Measurements from ENCODE around the gene CPEB3.

CPEB3 gene

DNA sequence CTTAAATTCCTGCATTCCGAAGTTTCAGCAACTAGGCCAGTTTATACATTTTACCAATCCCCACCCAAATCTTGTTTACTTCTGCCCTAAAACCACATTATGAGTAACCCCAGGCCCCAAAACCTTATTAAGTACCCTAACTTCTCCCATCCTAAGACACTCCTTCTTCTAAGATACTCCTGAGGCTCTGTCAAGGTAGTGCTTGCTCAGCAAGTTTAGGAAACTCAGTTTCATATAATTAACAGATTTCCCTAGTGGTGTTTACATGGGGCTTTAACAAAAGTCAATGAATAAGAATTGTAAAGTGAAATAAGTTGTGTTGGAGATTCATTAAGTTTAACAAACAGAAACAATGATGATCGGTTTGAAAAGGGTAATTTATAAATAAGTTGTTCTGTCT is 77.8 kb downstream of the CPEB3 start:
- no peak for DNase-seq (ENCODE audit: low read depth)

DNA sequence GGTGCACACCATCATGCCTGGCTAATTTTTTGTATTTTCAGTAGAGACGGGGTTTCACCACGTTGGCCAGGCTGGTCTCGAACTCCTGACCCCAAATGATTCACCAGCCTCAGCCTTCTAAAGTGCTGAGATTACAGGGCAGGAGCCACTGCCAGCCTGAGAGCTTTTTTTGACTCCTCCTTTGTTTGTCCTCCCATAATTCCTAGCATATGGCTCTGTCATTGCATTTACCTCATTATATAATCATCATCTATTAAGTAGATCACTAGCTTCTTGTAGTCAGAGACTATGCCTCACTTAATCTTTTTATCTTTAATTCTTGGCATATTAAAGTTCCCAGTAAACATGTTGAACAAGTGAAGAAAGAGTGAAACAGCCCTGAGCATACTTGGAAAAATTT is 82.1 kb downstream of the CPEB3 start:
- no peak for DNase-seq (ENCODE audit: low read depth)

- DNase-seq (ENCODE audit: low read depth), result no peak
These were observed 82.6 kb downstream of the CPEB3 start for GRCh38 chr10:92208157-92208720.

GRCh38 chr10:92207061-92207460 is 83.8 kb downstream of the CPEB3 start:
- no peak for DNase-seq (ENCODE audit: low read depth)

DNA sequence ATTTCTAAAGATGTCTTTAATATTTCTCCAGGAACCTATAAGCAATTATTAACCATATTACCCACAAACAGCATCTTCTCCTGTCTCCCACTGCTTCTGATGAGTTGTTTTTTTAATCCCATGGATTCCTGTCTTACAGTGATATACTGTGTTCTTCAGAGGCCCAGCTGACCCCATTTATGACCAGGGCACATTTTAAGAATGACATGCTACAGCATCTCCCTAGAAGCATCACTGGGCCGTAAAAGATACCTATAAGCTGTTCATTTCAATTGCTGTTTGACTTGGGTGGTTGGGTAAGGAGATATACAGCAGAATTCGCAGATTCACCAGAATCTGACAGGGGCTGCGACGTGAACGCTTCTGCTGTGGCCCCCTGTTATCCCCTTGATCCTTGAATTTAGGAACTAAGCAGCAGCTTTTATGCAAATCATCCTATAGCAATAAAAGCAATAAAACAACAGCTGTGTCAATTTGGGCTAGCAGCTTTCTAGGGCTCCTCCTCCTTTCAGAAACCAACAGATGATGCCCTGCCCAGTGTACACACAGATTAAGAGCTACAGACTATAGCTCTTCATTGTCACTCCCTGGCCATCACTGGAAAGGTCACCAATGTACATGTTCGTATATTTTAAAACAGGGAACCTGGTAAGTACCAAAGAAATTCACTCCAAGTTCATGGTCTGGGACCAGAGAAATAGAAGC is 86.8 kb downstream of the CPEB3 start:
- no peak for DNase-seq (ENCODE audit: low read depth)

DNA sequence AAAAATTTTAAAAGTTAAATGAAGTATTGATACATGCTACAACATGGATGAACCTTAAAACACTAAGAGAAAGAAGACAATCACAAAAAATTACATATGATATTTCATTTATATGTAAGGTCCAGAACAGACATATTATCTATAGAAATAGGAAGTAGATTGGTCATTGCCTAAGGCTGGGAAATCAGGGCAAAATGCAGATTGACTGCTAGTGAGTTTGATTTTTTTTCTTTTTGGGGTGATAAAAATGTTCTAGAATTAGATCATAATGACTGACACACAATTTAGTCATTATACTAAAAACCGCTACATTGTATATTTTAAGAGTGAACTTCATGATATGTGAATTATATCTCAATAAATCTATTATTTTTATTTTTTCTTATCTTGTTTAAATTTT is 88.3 kb downstream of the CPEB3 start:
- no peak for DNase-seq (ENCODE audit: low read depth)

DNA sequence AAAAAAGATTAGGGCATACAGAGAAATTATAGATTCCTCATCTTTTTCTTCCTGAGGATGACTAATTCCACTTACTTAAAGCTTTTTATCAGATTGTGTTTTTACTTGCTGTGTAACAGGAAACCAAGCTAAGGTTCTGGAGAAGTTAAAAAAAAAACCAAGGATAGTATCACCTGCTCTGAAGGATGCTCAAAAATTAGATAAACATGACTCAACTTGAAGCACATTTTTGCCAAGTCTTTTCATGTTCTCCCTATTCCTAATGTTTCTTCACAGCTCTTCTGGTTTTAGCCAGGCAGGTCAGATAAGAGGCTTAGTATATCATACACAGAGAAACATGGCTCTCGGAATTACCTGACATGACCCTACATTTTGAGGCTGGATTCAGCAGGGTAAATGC is 90.3 kb downstream of the CPEB3 start:
- DNase-seq (ENCODE audit: low read depth), result no peak

DNA sequence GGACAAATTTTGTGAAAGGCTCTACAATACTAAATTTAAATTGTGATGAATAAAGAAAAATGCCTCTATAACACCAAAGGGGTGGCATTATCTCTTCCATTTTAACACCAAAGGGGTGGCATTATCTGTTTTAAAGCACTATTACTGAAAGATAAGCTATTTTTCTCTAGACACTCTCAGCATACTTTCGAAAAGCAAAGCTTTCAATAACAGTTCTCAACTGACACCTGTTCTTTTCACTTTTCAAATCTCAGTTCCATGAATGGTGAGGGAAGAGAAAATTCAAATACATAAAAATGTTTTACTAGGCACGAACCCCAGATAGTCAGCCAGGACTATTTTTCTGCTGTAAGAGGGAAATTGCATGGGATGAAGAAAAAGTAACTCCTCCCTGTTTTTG is 103.8 kb downstream of the CPEB3 start:
- no peak for DNase-seq (ENCODE audit: low read depth)

DNA sequence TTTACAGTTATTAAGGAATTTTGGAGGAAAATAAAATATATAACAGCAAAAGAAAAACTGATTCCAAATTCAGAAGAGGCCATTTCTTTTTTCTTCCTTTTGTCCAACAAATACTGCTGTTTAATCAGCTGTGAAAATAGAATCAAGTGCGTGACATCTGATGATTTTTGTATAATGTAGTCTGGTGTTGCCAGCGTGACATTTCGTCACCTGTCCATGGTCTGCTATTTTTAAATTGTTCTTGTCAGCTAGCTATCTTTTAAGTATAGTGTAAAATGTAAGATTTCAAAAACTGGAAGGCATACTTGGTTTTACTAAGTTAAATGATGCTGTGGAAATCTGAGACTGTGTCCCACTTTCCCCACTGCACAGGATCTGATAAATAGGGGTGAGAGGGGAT is 105.9 kb downstream of the CPEB3 start:
- no peak for DNase-seq (ENCODE audit: low read depth)

DNA sequence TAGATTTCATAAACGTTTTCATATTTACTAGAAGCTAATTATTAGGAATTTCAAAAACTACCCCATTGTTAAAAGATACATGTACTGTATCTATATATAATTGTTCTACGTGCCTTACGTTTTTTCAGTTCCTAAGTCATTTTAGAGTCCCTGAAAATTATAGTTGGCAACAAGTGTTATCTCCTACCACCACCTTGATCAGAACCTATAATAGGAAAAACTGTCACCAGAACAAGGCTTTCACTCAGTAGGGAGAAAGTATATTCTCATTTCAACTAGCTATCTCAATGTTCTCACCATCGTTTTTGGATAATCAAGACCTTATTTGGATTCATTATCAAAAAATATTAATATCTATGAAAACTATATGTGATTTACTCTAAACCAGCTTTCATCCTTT is 107.7 kb downstream of the CPEB3 start:
- no peak for DNase-seq (ENCODE audit: low read depth)

DNA sequence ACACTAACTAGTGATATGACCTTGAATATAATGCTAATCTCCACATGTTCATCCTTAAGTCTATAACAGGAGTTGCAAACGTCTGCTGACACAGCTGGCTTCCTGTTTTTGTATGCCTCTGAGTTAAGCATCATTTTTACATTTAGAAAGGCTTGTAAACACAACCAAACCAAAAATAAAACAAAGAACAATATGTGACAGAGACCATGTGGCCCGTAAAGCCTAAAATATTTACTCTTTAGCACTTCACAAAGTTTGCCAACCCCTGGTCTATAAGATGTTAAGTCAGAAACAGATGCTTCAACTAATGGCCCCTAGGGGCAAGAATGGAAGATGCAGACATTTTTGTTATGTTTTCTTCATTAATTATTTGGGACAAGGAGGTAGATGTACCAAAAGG is 109.3 kb downstream of the CPEB3 start:
- no peak for DNase-seq (ENCODE audit: low read depth)

GRCh38 chr10:92180399-92180798 is 110.5 kb downstream of the CPEB3 start:
- no peak for DNase-seq (ENCODE audit: low read depth)

- no peak for DNase-seq (ENCODE audit: low read depth)
These were observed 113.3 kb downstream of the CPEB3 start for GRCh38 chr10:92177546-92177945.

DNA sequence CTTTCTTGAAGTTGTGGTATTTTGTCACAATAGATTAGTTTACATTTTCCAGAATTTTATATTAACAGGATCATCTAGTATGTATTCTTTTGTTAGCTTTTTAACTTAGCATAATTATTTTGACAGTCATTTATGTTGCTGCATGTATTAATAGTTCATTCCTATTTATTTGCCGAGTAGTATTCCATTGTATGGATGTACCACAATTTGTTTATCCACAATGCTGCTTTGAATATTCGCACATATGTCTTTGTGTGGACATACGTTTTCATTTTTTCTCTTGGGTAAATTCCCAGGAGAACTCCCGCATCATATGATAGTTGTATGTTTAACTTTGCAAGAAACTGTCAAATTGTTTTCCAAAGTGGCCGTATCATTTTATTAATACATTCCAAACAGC is 115.7 kb downstream of the CPEB3 start:
- no peak for DNase-seq (ENCODE audit: low read depth)

DNA sequence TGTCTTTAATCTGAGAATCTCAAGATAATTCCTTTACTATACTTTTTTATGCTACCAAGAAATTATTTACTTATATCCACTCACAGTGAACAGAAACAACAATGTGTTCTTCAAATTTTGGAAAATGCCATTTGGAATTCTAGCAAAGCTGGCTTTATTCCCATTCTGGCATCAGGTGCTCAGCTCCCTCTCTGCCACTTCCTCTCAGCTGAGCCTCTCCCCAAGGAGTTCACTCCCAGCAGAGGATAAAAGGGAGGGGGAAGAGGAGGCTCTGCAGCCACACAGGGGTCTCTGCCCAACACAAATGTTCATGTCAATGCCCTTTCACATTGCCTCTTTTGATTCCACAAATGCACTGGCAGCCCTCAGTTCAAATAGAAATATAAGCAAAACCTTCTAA is 116.9 kb downstream of the CPEB3 start:
- no peak for DNase-seq (ENCODE audit: low read depth)

DNA sequence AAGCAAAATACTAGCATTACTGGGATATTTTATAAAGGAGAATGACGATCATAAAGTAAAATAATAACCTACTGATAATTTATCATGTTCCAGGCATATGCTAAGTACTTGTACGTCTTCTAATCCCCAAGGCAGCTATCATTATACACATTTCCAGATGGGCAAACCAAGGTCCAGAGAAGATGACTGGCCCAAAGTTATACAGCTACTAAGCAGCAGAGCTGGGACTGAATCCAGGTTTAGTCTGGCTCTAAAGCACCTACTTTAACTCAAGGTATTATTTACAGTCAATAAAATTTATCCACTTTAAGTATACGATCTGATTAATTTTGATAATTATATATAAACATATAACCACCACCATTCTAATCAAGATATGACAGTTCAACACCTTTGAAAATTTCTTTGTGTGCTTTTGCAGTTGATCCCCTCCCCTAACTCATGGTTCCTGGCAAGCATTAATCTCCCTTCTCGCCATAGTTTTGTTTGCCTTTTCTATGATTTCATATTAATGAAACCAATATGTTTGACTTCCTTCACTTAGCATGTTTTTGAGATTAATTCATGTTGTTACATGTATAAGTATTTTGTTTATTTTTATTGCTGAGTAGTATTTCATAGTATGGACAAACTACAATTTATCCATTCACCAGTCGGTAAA is 126.7 kb downstream of the CPEB3 start:
- no peak for DNase-seq (ENCODE audit: low read depth)

GRCh38 chr10:92162541-92162940 is 128.3 kb downstream of the CPEB3 start:
- DNase-seq (ENCODE audit: low read depth), result no peak

GRCh38 chr10:92156874-92157773 is 133.8 kb downstream of the CPEB3 start:
- no peak for DNase-seq (ENCODE audit: low read depth)

DNA sequence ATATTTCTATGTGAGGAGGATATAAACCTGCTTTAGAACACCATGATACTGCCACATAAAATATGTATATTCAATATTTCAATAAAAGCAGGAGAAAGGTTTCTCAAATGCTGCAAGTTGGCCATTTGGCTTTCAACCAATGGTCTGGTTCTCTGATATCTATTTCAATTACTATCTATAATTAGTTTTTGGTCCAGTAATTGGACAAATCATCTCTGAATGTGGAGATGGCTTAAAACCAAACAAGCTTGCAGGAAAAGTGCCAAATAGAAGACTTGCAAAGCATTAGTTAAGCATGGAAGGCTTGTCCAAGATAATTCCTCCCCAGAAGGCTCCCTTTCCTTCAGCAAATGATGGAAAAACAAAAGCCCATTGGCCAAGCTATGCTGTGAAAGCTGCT is 140.1 kb downstream of the CPEB3 start:
- DNase-seq (ENCODE audit: low read depth), result no peak

DNA sequence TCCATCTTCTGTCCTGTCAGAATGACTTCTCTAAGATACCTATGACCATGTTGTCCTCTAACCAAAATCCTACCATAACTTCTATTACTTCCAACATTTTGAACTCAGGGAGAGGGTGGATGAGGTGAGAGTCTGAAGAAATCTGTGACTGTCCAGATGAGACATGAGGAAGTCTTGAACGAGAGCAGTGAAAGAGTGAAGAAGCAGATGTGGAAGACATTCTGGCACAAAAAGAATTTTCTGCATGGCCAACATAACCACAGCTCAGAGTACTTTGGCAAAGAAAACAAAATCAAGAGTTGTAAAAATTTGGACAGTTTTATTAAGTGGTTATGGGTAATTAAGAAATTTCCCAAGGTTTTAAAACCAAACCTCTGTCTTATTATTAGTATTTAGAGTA is 141.6 kb downstream of the CPEB3 start:
- DNase-seq (ENCODE audit: low read depth), result no peak

DNA sequence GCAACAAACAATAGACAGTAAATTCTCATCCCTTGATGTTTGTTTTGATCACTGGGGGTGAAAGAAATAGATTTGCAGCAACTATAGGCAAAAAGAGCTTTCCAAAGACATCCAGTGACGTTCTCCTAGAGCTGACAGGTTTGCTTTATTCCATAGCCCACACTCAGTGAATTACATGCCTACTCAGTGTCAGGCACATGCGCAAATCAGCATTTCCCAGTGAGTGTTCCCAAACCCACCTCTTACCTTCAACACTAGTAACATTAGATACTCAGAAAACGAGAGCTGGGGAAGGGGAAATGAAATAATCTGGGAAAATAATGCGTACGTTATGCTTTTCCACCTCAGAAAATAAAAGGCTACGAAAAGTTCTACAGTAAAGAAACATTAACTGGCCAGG is 144.1 kb downstream of the CPEB3 start:
- DNase-seq (ENCODE audit: low read depth), result no peak

- DNase-seq (ENCODE audit: low read depth), result no peak
These were observed 144.8 kb downstream of the CPEB3 start for GRCh38 chr10:92146107-92146506.

GRCh38 chr10:92142949-92143348 is 147.9 kb downstream of the CPEB3 start:
- DNase-seq (ENCODE audit: low read depth), result no peak
